GM12878 (cell line): ENCODE measurements around the gene CALHM3. TPM values are rescaled to one million over a fixed set of nuclear protein-coding genes. Genes with fewer than 3 reads are reported as not detected.

Experiments
- BCL3 ChIP-seq: IDR thresholded peaks from 2 replicates; pipeline ENCODE4 v1.6.1; 2011; ENCODE audit warnings: borderline replicate concordance, low read depth, mild to moderate bottlenecking, moderate library complexity, low read length; ENCODE audit not compliant: insufficient read depth, poor library complexity, severe bottlenecking
- BMI1 ChIP-seq: fragments of 450-650 bp; IDR thresholded peaks from 2 replicates; pipeline ENCODE4 v1.6.1; 2016; ENCODE audit warnings: mild to moderate bottlenecking, moderate library complexity, borderline replicate concordance
- CHD2 ChIP-seq: IDR thresholded peaks from 2 replicates; pipeline ENCODE4 v1.6.1; 2011; ENCODE audit warnings: low read depth, low read length, improper control_type of control experiment, borderline replicate concordance
- EED ChIP-seq: sonication (generic); IDR thresholded peaks from 2 replicates; pipeline ENCODE4 v1.6.1; 2016; ENCODE audit warnings: antibody characterized with exemption, low read depth
- EZH2 ChIP-seq: IDR thresholded peaks from 2 replicates; pipeline ENCODE4 v1.6.1; 2012; ENCODE audit warnings: low read depth, mild to moderate bottlenecking, control low read depth, inconsistent platforms, low read length, borderline replicate concordance; ENCODE audit not compliant: control insufficient read depth
- FOXK2 ChIP-seq: fragments of 450-650 bp; IDR thresholded peaks from 2 replicates; pipeline ENCODE4 v1.6.1; 2017; ENCODE audit warnings: mild to moderate bottlenecking, moderate library complexity
- HCFC1 ChIP-seq: fragments of 150-350 bp; IDR thresholded peaks from 2 replicates; pipeline ENCODE4 v1.6.1; 2014; ENCODE audit warnings: low read length
- IKZF2 ChIP-seq, 2 experiments: fragments of 450-650 bp; IDR thresholded peaks; 2 replicates each; pipeline ENCODE4 v1.6.1; 2017; ENCODE audit warnings: mild to moderate bottlenecking in 2 of 2, moderate library complexity in 2 of 2
- MAX ChIP-seq: IDR thresholded peaks from 2 replicates; pipeline ENCODE4 v1.6.1; 2012; ENCODE audit warnings: low read depth, low read length, improper control_type of control experiment
- MTA2 ChIP-seq: fragments of 450-650 bp; IDR thresholded peaks from 2 replicates; pipeline ENCODE4 v1.6.1; 2016; ENCODE audit warnings: low read depth, mild to moderate bottlenecking, moderate library complexity
- NFYA ChIP-seq: IDR thresholded peaks from 2 replicates; pipeline ENCODE4 v1.6.1; 2011; ENCODE audit warnings: low read depth, mild to moderate bottlenecking, low read length, improper control_type of control experiment, borderline replicate concordance
- NR2C2 ChIP-seq: IDR thresholded peaks from 2 replicates; pipeline ENCODE4 v1.6.1; 2011; ENCODE audit warnings: borderline replicate concordance, low read depth; ENCODE audit not compliant: control insufficient read depth, insufficient read length
- REST ChIP-seq: IDR thresholded peaks from 2 replicates; pipeline ENCODE4 v1.6.1; 2012; ENCODE audit warnings: mild to moderate bottlenecking, low read depth, low read length
- RFX5 ChIP-seq: IDR thresholded peaks from 2 replicates; pipeline ENCODE4 v1.6.1; 2011; ENCODE audit warnings: low read depth, low read length, improper control_type of control experiment
- SMC3 ChIP-seq: IDR thresholded peaks from 2 replicates; pipeline ENCODE4 v1.6.1; 2011; ENCODE audit warnings: low read length, improper control_type of control experiment, borderline replicate concordance
- SP1 ChIP-seq: IDR thresholded peaks from one replicate; pipeline ENCODE4 v1.6.1; 2011; ENCODE audit warnings: low read depth, low read length
- SREBF1 ChIP-seq: IDR thresholded peaks from 2 replicates; pipeline ENCODE4 v1.6.1; 2012; ENCODE audit warnings: mild to moderate bottlenecking, low read length
- SUZ12 ChIP-seq: fragments of 200-600 bp; sonication (generic); IDR thresholded peaks from one replicate; pipeline ENCODE4 v1.6.1; 2018; ENCODE audit warnings: antibody characterized with exemption, mild to moderate bottlenecking; ENCODE audit not compliant: unreplicated experiment
- TARDBP ChIP-seq: IDR thresholded peaks from 2 replicates; pipeline ENCODE4 v1.6.1; 2016; ENCODE audit warnings: borderline replicate concordance
- ZNF207 ChIP-seq: fragments of 450-650 bp; IDR thresholded peaks from 2 replicates; pipeline ENCODE4 v1.6.1; 2014; ENCODE audit warnings: antibody characterized with exemption, mild to moderate bottlenecking, borderline replicate concordance
- ZNF687 ChIP-seq: fragments of 450-650 bp; IDR thresholded peaks from 2 replicates; pipeline ENCODE4 v1.6.1; 2017; ENCODE audit warnings: mild to moderate bottlenecking, moderate library complexity
- polyA plus RNA-seq, 11 experiments: library from polyadenylated mRNA; depleted of rRNA in 4 of 11; unstranded in 6 of 11; stranded (reverse) in 5 of 11; fragments of >200 nt; fragmentation: Nextera tagmentation in 4 of 11; fragmentation: Illumina TruSeq in 1 of 11; extraction: Ambion mirVana in 4 of 11; extraction: Trizol in 1 of 11; gene quantifications; 1 replicate in 1 of 11; 2 replicates in 10 of 11; pipeline versions ENCODE4 v1.2.1 to v1.2.3, GENCODE V29; 2011 to 2016; ENCODE audit warnings: inconsistent platforms in 2 of 11, missing spikeins in 2 of 11, low read depth in 1 of 11
- total RNA-seq, 4 experiments: library from RNA; depleted of rRNA in 3 of 4; stranded (reverse); fragments of >200 nt in 3 of 4; fragmentation: Illumina TruSeq in 1 of 4; extraction: Trizol in 1 of 4; gene quantifications; 2 replicates each; pipeline versions ENCODE4 v1.2.1 to v1.2.3, GENCODE V29; 2013 to 2021

CALHM3 gene
- total and polyA plus RNA-seq, 10 of the 15 experiments (the other 5 are each of a cell fraction or from before 2014, with no cell fraction given) = 0.03 to 0.42 (median 0.11) TPM; not detected in 5

- TF ChIP-seq IKZF2 (IDR thresholded peaks at IDR 0.05) = peak; percentile 15 to 16; a peak in 1 of 4 replicates
- TF ChIP-seq CHD2 = no peak
- TF ChIP-seq NFYA = no peak
- TF ChIP-seq EED = no peak
- TF ChIP-seq ZNF207 = no peak
- TF ChIP-seq RFX5 = no peak
- no peak for TF ChIP-seq NR2C2
- TF ChIP-seq ZNF687 = peak; percentile 38; the same call in 1 of the 2 replicates
- TF ChIP-seq BCL3 = no peak
- no peak for TF ChIP-seq HCFC1
- TF ChIP-seq REST = no peak
- no peak for TF ChIP-seq TARDBP
- TF ChIP-seq SREBF1 = no peak
- no peak for TF ChIP-seq SP1
- no peak for TF ChIP-seq BMI1
- TF ChIP-seq EZH2 = no peak
- no peak for TF ChIP-seq FOXK2
- TF ChIP-seq MAX = no peak; the same call in 1 of the 2 replicates
- no peak for TF ChIP-seq MTA2
- TF ChIP-seq SUZ12 = no peak
- TF ChIP-seq SMC3 = peak; percentile 74; the same call in 1 of the 2 replicates
Measured at GRCh38 chr10:103476046-103476768, 2.8 kb downstream of the CALHM3 start (continued).
